Smooth muscle cell of trachea (primary cell): ENCODE results near the gene FOXJ2. TPM values are rescaled to one million over a fixed set of nuclear protein-coding genes. Genes with fewer than 3 reads are reported as not detected.

Experiments
- total RNA-seq: library from RNA; depleted of rRNA; stranded (reverse); fragments of >200 nt; gene quantifications from 2 replicates; pipeline ENCODE4 v1.2.1, GENCODE V29; 2014

FOXJ2 gene
- total RNA-seq, result 8.0 and 8.3 TPM in 2 replicates

GRCh38 chr12:8032242-8033152 lies at the start of gene FOXJ2:
Gene FOXJ2, plus strand, starts transcription at chr12:8032716. Its CDS starts 7,117 bp downstream, at chr12:8039833.

GRCh38 chr12:8065991-8066594 lies 33.6 kb downstream of the FOXJ2 start, which contains the start of gene C3AR1:
Gene C3AR1, minus strand, starts transcription at chr12:8066359. Its CDS starts 6,174 bp downstream, at chr12:8060185.

Other genes starting within 250 kb of the FOXJ2 start
- under 0.01 TPM in 2 replicates for gene NANOG, start 243.3 kb upstream of the FOXJ2 start, total RNA-seq
- 0.17 TPM in 1 of 2 replicates, not detected in the other for gene SLC2A14, start 159.8 kb upstream of the FOXJ2 start, total RNA-seq
- 65.5 and 66.7 TPM in 2 replicates for gene SLC2A3, start 96.5 kb upstream of the FOXJ2 start, total RNA-seq
- 0.15 TPM in 1 of 2 replicates, not detected in the other for gene C3AR1, start 33.6 kb downstream of the FOXJ2 start, total RNA-seq
- gene NECAP1, start 49.6 kb downstream of the FOXJ2 start, total RNA-seq, result 37.4 and 63.8 TPM in 2 replicates
- 0.87 and 2.2 TPM in 2 replicates for gene CLEC4A, start 90.9 kb downstream of the FOXJ2 start, total RNA-seq
- gene ZNF705A, start 124.3 kb downstream of the FOXJ2 start, total RNA-seq, result not detected in 2 replicates
- gene FAM90A1, start 194.9 kb downstream of the FOXJ2 start, total RNA-seq, result 0.33 TPM in 1 of 2 replicates, not detected in the other